Esophagus muscularis mucosa (tissue), 4 donors: Measurements from ENCODE around the gene FZD10. TPM values are rescaled to one million over a fixed set of nuclear protein-coding genes. Genes with fewer than 3 reads are reported as not detected.

ENCODE experiments used
- DNase-seq: peaks from one replicate; pipeline ENCODE4 v3.0.0-alpha.2; 2017; ENCODE audit errors: extremely low spot score
- H3K27ac ChIP-seq, 4 donors: fragments of 200-600 bp; sonication (generic); replicated peaks in 1 of 4; 1 replicate in 3 of 4; 2 replicates in 1 of 4; pipeline ENCODE4 v1.5.1; 2016 to 2019; ENCODE audit warnings: mild to moderate bottlenecking in 1 of 4
- H3K27me3 ChIP-seq, 4 donors: fragments of 200-600 bp; sonication (generic); one replicate each; pipeline versions ENCODE4 v1.5.1 to v1.6.0; 2016 to 2019
- H3K36me3 ChIP-seq, 4 donors: fragments of 200-600 bp; sonication (generic); one replicate each; pipeline ENCODE4 v1.5.1; 2016 to 2019
- H3K4me1 ChIP-seq, 4 donors: fragments of 200-600 bp; sonication (generic); one replicate each; pipeline ENCODE4 v1.5.1; 2016 to 2019
- H3K4me3 ChIP-seq, 4 donors: fragments of 200-600 bp; sonication (generic); 1 replicate in 2 of 4; 2 replicates in 2 of 4; pipeline ENCODE4 v1.5.1; 2016 to 2019; ENCODE audit warnings: mild to moderate bottlenecking in 4 of 4, moderate library complexity in 1 of 4
- H3K9me3 ChIP-seq, 4 donors: fragments of 200-600 bp; sonication (generic); 1 replicate in 3 of 4; 2 replicates in 1 of 4; pipeline ENCODE4 v1.5.1; 2016 to 2019
- CTCF ChIP-seq, 3 experiments: fragments of 200-600 bp in 2 of 3; fragments of 450-650 bp in 1 of 3; sonication (generic) in 2 of 3; IDR thresholded peaks; one replicate each; pipeline ENCODE4 v1.5.1; 2017 to 2019; ENCODE audit warnings: antibody characterized with exemption in 3 of 3, mild to moderate bottlenecking in 2 of 3, moderate library complexity in 1 of 3
- EP300 ChIP-seq: sonication (generic); formaldehyde crosslinking; IDR thresholded peaks from one replicate; pipeline ENCODE4 v1.6.1; 2017; ENCODE audit warnings: antibody characterized with exemption
- POLR2A ChIP-seq: fragments of 450-650 bp; IDR thresholded peaks from one replicate; pipeline ENCODE4 v1.6.1; 2017; ENCODE audit warnings: antibody characterized with exemption, moderate library complexity, mild to moderate bottlenecking, low read depth
- POLR2AphosphoS5 ChIP-seq, 2 donors: sonication (generic); formaldehyde crosslinking; IDR thresholded peaks; one replicate each; pipeline ENCODE4 v1.6.1; 2017; ENCODE audit warnings: antibody characterized with exemption in 2 of 2
- WGBS: methylation state at CpG from one replicate; pipeline ENCODE4 v1.1.5; 2018; 5-methylcytosine and 5-hydroxymethylcytosine counted together
- intact Hi-C: fragments of 100-400 bp; cut with DNase I; formaldehyde crosslinking; loops from one replicate; pipeline ENCODE4 v1.15.1; 2023
- total RNA-seq, 4 donors: library from RNA; depleted of rRNA; stranded (reverse); fragments of >200 nt; gene quantifications; one replicate each; pipeline versions ENCODE4 v1.1.0 to v1.2.1, GENCODE V29; 2016

Gene FZD10
- total RNA-seq, 4 donors from 2014 or later: 0.42 to 1.5 (median 1.0) TPM

GRCh38 chr12:130185455-130186391 is 23.5 kb downstream of the FZD10 start:
- Histone ChIP-seq H3K27ac (no peak overlapping the region), H3K27me3 (peaks cover 0 to 1% (median 0%) of the 10 kb centered on the region in 4 donors), H3K9me3 (peaks cover 0 to 24% (median 7%) of the 10 kb centered on the region in 4 donors), H3K4me1 (no peaks in the 10 kb centered on the region), H3K4me3 (no peak overlapping the region), H3K36me3 (no peaks in the 10 kb centered on the region)
- TF ChIP-seq POLR2AphosphoS5 (IDR thresholded peaks at IDR 0.05) (no peak), POLR2A (no peak), EP300 (no peak), CTCF (IDR thresholded peaks at IDR 0.05) (no peak)
- no peak for DNase-seq
- intact Hi-C loops: no loop called here
- WGBS: 91% methylated on average over 30 of the region's 30 CpGs

GRCh38 chr12:130186651-130187268 is 24.5 kb downstream of the FZD10 start:
- Histone ChIP-seq H3K27ac (no peak overlapping the region), H3K9me3 (peaks cover 0 to 17% (median 5%) of the 10 kb centered on the region in 4 donors), H3K4me1 (no peaks in the 10 kb centered on the region), H3K27me3 (peaks cover 0 to 9% (median 0%) of the 10 kb centered on the region in 4 donors), H3K36me3 (no peaks in the 10 kb centered on the region), H3K4me3 (no peak overlapping the region)
- DNase-seq: no peak
- TF ChIP-seq POLR2AphosphoS5 (IDR thresholded peaks at IDR 0.05) (no peak), POLR2A (no peak), EP300 (no peak), CTCF (IDR thresholded peaks at IDR 0.05) (no peak)
- 35% methylated on average over 13 of the region's 13 CpGs for WGBS
- intact Hi-C loops: no loop called here

- Histone ChIP-seq H3K4me1 (no peaks in the 10 kb centered on the region), H3K36me3 (no peaks in the 10 kb centered on the region), H3K4me3 (no peak overlapping the region), H3K27me3 (peaks cover 0 to 54% (median 0%) of the 10 kb centered on the region in 4 donors), H3K27ac (no peak overlapping the region), H3K9me3 (no peaks in the 10 kb centered on the region)
- 49% methylated on average over 9 of the region's 19 CpGs for WGBS
- no peak for DNase-seq
- intact Hi-C loops: no loop called here
- TF ChIP-seq POLR2AphosphoS5 (IDR thresholded peaks at IDR 0.05) (no peak), POLR2A (no peak), CTCF (IDR thresholded peaks at IDR 0.05) (no peak), EP300 (no peak)
These were observed 30.5 kb downstream of the FZD10 start for GRCh38 chr12:130192642-130193345.

GRCh38 chr12:130194154-130194553 is 31.9 kb downstream of the FZD10 start:
- Histone ChIP-seq H3K4me1 (no peaks in the 10 kb centered on the region), H3K4me3 (no peak overlapping the region), H3K27me3 (peaks cover 0 to 68% (median 0%) of the 10 kb centered on the region in 4 donors), H3K36me3 (no peaks in the 10 kb centered on the region), H3K27ac (no peak overlapping the region), H3K9me3 (no peaks in the 10 kb centered on the region)
- intact Hi-C loops: no loop called here
- TF ChIP-seq EP300: no peak
- DNase-seq: no peak
- 76% methylated on average over 4 of the region's 10 CpGs for WGBS

- Histone ChIP-seq H3K9me3 (no peaks in the 10 kb centered on the region), H3K27me3 (peaks cover 0 to 76% (median 0%) of the 10 kb centered on the region in 4 donors), H3K36me3 (no peaks in the 10 kb centered on the region), H3K4me1 (no peaks in the 10 kb centered on the region), H3K4me3 (no peak overlapping the region), H3K27ac (no peak overlapping the region)
- TF ChIP-seq CTCF (IDR thresholded peaks at IDR 0.05) (no peak), EP300 (no peak), POLR2A (no peak), POLR2AphosphoS5 (IDR thresholded peaks at IDR 0.05) (no peak)
- no peak for DNase-seq
- intact Hi-C loops: no loop called here
- WGBS: 93% methylated on average over 7 of the region's 7 CpGs
These were observed 33.1 kb downstream of the FZD10 start for GRCh38 chr12:130195369-130195768.
